HEK293 (cell line): ENCODE measurements around the gene HSPA4.

Experiments used
- ZBTB21 ChIP-seq: fragments of 450-650 bp; formaldehyde crosslinking; IDR thresholded peaks from 2 replicates; pipeline ENCODE4 v1.5.1; 2017; ENCODE audit warnings: missing biosample characterization, missing genetic modification characterization
- ZFP3 ChIP-seq: fragments of 450-650 bp; formaldehyde crosslinking; IDR thresholded peaks from 2 replicates; pipeline ENCODE4 v1.5.1; 2016; ENCODE audit warnings: low read depth, missing biosample characterization, missing genetic modification characterization
- ZFP41 ChIP-seq: fragments of 450-650 bp; formaldehyde crosslinking; IDR thresholded peaks from 2 replicates; pipeline ENCODE4 v1.5.1; 2016; ENCODE audit warnings: missing biosample characterization, missing genetic modification characterization, borderline replicate concordance
- ZNF175 ChIP-seq: fragments of 450-650 bp; formaldehyde crosslinking; IDR thresholded peaks from 2 replicates; pipeline ENCODE4 v1.5.1; 2016; ENCODE audit warnings: missing biosample characterization, missing genetic modification characterization
- ZNF274 ChIP-seq, 2 experiments: fragments of 200-500 bp in 1 of 2; fragments of 450-650 bp in 1 of 2; sonication (Bioruptor generic) in 1 of 2; formaldehyde crosslinking in 1 of 2; IDR thresholded peaks; 2 replicates each; pipeline versions ENCODE4 v1.5.1 to v1.6.1; 2014 to 2016; ENCODE audit warnings: borderline replicate concordance in 1 of 2, inconsistent platforms in 1 of 2, low read length in 1 of 2, missing biosample characterization in 1 of 2, missing genetic modification characterization in 1 of 2
- ZNF707 ChIP-seq: fragments of 450-650 bp; formaldehyde crosslinking; IDR thresholded peaks from 2 replicates; pipeline ENCODE4 v1.5.1; 2016; ENCODE audit warnings: missing biosample characterization, missing genetic modification characterization
- ZNF76 ChIP-seq: fragments of 450-650 bp; formaldehyde crosslinking; IDR thresholded peaks from 2 replicates; pipeline ENCODE4; 2016; ENCODE audit warnings: low read depth, missing biosample characterization, missing genetic modification characterization, borderline replicate concordance
- ZSCAN16 ChIP-seq: fragments of 450-650 bp; formaldehyde crosslinking; IDR thresholded peaks from 2 replicates; pipeline ENCODE4 v1.5.1; 2016; ENCODE audit warnings: missing biosample characterization, missing genetic modification characterization
- TF ChIP-seq, protein P1 (sequence below): fragments of 450-650 bp; formaldehyde crosslinking; IDR thresholded peaks from 2 replicates; pipeline ENCODE4 v1.5.1; 2016; ENCODE audit warnings: missing biosample characterization, missing genetic modification characterization, low read depth
- TF ChIP-seq, protein P2 (sequence below): fragments of 450-650 bp; formaldehyde crosslinking; IDR thresholded peaks from 2 replicates; pipeline ENCODE4 v1.5.1; 2016; ENCODE audit warnings: missing biosample characterization, missing genetic modification characterization

DNA sequence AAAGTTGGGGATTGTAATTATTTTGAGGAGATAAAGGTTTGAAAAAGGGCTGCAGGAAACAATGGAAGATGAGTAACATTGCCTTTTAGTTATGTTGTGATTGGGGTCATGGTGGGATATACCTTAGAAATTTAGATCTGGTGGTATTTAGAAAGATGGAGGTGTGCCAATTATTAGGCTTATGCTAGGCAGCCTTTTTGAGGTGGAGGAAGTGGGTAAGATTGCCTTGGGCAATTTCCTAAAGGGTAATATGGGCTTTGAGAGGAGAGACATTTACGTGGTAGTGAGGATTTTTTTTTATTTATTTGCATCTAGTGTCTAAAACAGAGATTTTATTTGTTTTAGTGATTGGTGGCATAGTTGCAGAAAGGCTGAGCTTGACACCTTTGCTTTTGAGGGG, 10.5 kb downstream of the HSPA4 start:
- TF ChIP-seq ZNF175 (tag by site-specific recombination) = no peak
- no peak for TF ChIP-seq ZNF707
- TF ChIP-seq, protein P1, sequence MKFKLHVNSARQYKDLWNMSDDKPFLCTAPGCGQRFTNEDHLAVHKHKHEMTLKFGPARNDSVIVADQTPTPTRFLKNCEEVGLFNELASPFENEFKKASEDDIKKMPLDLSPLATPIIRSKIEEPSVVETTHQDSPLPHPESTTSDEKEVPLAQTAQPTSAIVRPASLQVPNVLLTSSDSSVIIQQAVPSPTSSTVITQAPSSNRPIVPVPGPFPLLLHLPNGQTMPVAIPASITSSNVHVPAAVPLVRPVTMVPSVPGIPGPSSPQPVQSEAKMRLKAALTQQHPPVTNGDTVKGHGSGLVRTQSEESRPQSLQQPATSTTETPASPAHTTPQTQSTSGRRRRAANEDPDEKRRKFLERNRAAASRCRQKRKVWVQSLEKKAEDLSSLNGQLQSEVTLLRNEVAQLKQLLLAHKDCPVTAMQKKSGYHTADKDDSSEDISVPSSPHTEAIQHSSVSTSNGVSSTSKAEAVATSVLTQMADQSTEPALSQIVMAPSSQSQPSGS (tag by site-specific recombination) = no peak
- TF ChIP-seq ZFP41 (tag by site-specific recombination) = no peak
- TF ChIP-seq ZBTB21 (tag by site-specific recombination) = no peak
- no peak for TF ChIP-seq ZNF274 (IDR thresholded peaks at IDR 0.05; ENCODE audit: low read length)
- no peak for TF ChIP-seq ZNF274 (tag by site-specific recombination; IDR thresholded peaks at IDR 0.05; ENCODE audit: borderline replicate concordance)
- no peak for TF ChIP-seq ZSCAN16 (tag by site-specific recombination)
- TF ChIP-seq, protein P2, sequence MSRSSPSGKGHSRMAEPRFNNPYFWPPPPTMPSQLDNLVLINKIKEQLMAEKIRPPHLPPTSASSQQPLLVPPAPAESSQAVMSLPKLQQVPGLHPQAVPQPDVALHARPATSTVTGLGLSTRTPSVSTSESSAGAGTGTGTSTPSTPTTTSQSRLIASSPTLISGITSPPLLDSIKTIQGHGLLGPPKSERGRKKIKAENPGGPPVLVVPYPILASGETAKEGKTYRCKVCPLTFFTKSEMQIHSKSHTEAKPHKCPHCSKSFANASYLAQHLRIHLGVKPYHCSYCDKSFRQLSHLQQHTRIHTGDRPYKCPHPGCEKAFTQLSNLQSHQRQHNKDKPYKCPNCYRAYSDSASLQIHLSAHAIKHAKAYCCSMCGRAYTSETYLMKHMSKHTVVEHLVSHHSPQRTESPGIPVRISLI = no peak
- TF ChIP-seq ZNF76 (tag by site-specific recombination) = no peak
- TF ChIP-seq ZFP3 = no peak
